GM12878 (cell line): ENCODE results near the gene UTS2R. TPM values are rescaled to one million over a fixed set of nuclear protein-coding genes. Genes with fewer than 3 reads are reported as not detected.

Source experiments
- ATAC-seq: fragments of 200-7000 bp; cut with Tn5 transposase; 3 replicates; pipeline ENCODE4 v1.9.1; 2020; ENCODE audit warnings: mild to moderate bottlenecking, moderate library complexity
- BruUV-seq: library from RNA; stranded (reverse); fragments of 400-500 nt; replicated peaks from 2 replicates; lab custom pipeline; 2021; lab: Mats Ljungman, UMichigan
- CTCF ChIA-PET: fragments of 300-600 bp; sonication (Branson Sonifier 250); formaldehyde crosslinking; extraction: SDS; loops from one replicate; lab custom pipeline; 2021; ENCODE audit warnings: inconsistent platforms; lab: Yijun Ruan, JAX
- POLR2A ChIA-PET: fragments of 350-600 bp; formaldehyde crosslinking; extraction: SDS; loops from one replicate; lab custom pipeline; 2021; ENCODE audit warnings: inconsistent platforms; lab: Charles Lee
- RAD21 ChIA-PET: fragments of 300-600 bp; sonication (Branson Sonifier 250); formaldehyde crosslinking; loops from one replicate; lab custom pipeline; 2023; ENCODE audit warnings: antibody characterized with exemption; ENCODE audit not compliant: unreplicated experiment; lab: Charles Lee
- SMC1A ChIA-PET: fragments of 300-600 bp; sonication (Branson Sonifier 250); formaldehyde crosslinking; loops from one replicate; lab custom pipeline; 2023; ENCODE audit not compliant: unreplicated experiment, uncharacterized antibody; lab: Charles Lee
- DNase-seq: peaks from one replicate; pipeline ENCODE4 v3.0.0-alpha.2; 2011; ENCODE audit warnings: low read depth, low spot score
- FAIRE-seq: peaks from 3 replicates; lab custom pipeline; 2011; peaks lifted over from hg19 to GRCh38; lab: Jason Lieb, UNC
- H2AFZ ChIP-seq: 2 replicates; pipeline ENCODE4 v1.6.0; 2011; ENCODE audit warnings: low read depth, low read length, control low read depth; ENCODE audit not compliant: control insufficient read depth
- H3K27ac ChIP-seq: 2 replicates; pipeline ENCODE4 v1.5.1; 2011; ENCODE audit warnings: control low read depth; ENCODE audit not compliant: control insufficient read depth, insufficient read depth
- H3K27me3 ChIP-seq, 2 experiments: replicated peaks in 1 of 2; 2 replicates each; pipeline versions ENCODE4 v1.6.0 to v1.6.1; 2011; ENCODE audit warnings: low read length in 1 of 2; ENCODE audit not compliant: control insufficient read depth in 2 of 2, insufficient read depth in 2 of 2
- H3K36me3 ChIP-seq, 2 experiments: 2 replicates each; pipeline ENCODE4 v1.5.1; 2011; ENCODE audit warnings: low read length in 1 of 2; ENCODE audit not compliant: control insufficient read depth in 2 of 2, insufficient read depth in 2 of 2
- H3K4me1 ChIP-seq: 2 replicates; pipeline ENCODE4 v1.6.1; 2011; ENCODE audit warnings: mild to moderate bottlenecking, low read length, moderate library complexity, mixed read lengths; ENCODE audit not compliant: control insufficient read depth, insufficient read depth
- H3K4me2 ChIP-seq: 2 replicates; pipeline ENCODE4 v1.6.0; 2011; ENCODE audit warnings: control low read depth; ENCODE audit not compliant: control insufficient read depth, insufficient read depth
- H3K4me3 ChIP-seq: fragments of 200-600 bp; sonication (generic); 2 replicates; pipeline ENCODE4 v1.5.1; 2016
- H3K79me2 ChIP-seq: 2 replicates; pipeline ENCODE4 v1.6.0; 2011; ENCODE audit warnings: low read length; ENCODE audit not compliant: control insufficient read depth, insufficient read depth
- H3K9ac ChIP-seq: 2 replicates; pipeline ENCODE4 v1.8.0; 2011; ENCODE audit warnings: low read length, control low read depth, mixed read lengths; ENCODE audit not compliant: control insufficient read depth, insufficient read depth
- H3K9me3 ChIP-seq: replicated peaks from 3 replicates; pipeline ENCODE4 v1.5.1; 2011; ENCODE audit warnings: mild to moderate bottlenecking, low read length; ENCODE audit not compliant: control insufficient read depth, insufficient read depth
- H4K20me1 ChIP-seq: 2 replicates; pipeline ENCODE4 v1.6.0; 2011; ENCODE audit not compliant: control insufficient read depth, insufficient read depth
- BCL11A ChIP-seq: IDR thresholded peaks from 2 replicates; pipeline ENCODE4 v1.6.1; 2011; ENCODE audit warnings: low read depth, low read length
- CHD1 ChIP-seq: IDR thresholded peaks from 2 replicates; pipeline ENCODE4 v1.6.1; 2012; ENCODE audit warnings: low read depth, low read length, improper control_type of control experiment
- CHD2 ChIP-seq: IDR thresholded peaks from 2 replicates; pipeline ENCODE4 v1.6.1; 2011; ENCODE audit warnings: low read depth, low read length, improper control_type of control experiment, borderline replicate concordance
- HDAC2 ChIP-seq: fragments of 200-600 bp; sonication (generic); IDR thresholded peaks from 2 replicates; pipeline ENCODE4 v1.6.1; 2017
- MEF2B ChIP-seq: fragments of 450-650 bp; IDR thresholded peaks from 2 replicates; pipeline ENCODE4 v1.6.1; 2018; ENCODE audit warnings: mild to moderate bottlenecking, moderate library complexity; ENCODE audit not compliant: partially characterized antibody, poor library complexity, severe bottlenecking
- MLLT1 ChIP-seq: fragments of 450-650 bp; IDR thresholded peaks from 2 replicates; pipeline ENCODE4 v1.6.1; 2016; ENCODE audit warnings: mild to moderate bottlenecking
- NFXL1 ChIP-seq: fragments of 450-650 bp; IDR thresholded peaks from 2 replicates; pipeline ENCODE4 v1.6.1; 2017; ENCODE audit warnings: antibody characterized with exemption, mild to moderate bottlenecking, borderline replicate concordance
- NFYB ChIP-seq: IDR thresholded peaks from 2 replicates; pipeline ENCODE4 v1.6.1; 2011; ENCODE audit warnings: low read depth, mild to moderate bottlenecking, low read length, improper control_type of control experiment, moderate library complexity; ENCODE audit not compliant: insufficient read depth
- RB1 ChIP-seq: fragments of 450-650 bp; formaldehyde crosslinking; IDR thresholded peaks from 2 replicates; pipeline ENCODE4 v1.6.1; 2017; ENCODE audit warnings: mild to moderate bottlenecking, borderline replicate concordance
- RELA ChIP-seq: fragments of 450-650 bp; IDR thresholded peaks from 2 replicates; pipeline ENCODE4 v1.8.0; 2014; ENCODE audit warnings: borderline replicate concordance; ENCODE audit not compliant: partially characterized antibody
- SP1 ChIP-seq: IDR thresholded peaks from one replicate; pipeline ENCODE4 v1.6.1; 2011; ENCODE audit warnings: low read depth, low read length
- TAF1 ChIP-seq: IDR thresholded peaks from 2 replicates; pipeline ENCODE4 v1.6.1; 2011; ENCODE audit warnings: mild to moderate bottlenecking, low read depth, low read length, borderline replicate concordance
- TARDBP ChIP-seq: IDR thresholded peaks from 2 replicates; pipeline ENCODE4 v1.6.1; 2016; ENCODE audit warnings: borderline replicate concordance
- TCF12 ChIP-seq: IDR thresholded peaks from 2 replicates; pipeline ENCODE4 v1.6.1; 2011; ENCODE audit warnings: low read depth, mild to moderate bottlenecking, low read length
- WGBS: methylation state at CpG from one replicate; pipeline ENCODE4 v1.1.6; 2016; ENCODE audit warnings: low lambda C conversion rate; ENCODE audit not compliant: insufficient replicate concordance, insufficient coverage; ENCODE audit errors: missing lambda C conversion rate; 5-methylcytosine and 5-hydroxymethylcytosine counted together
- in situ Hi-C: fragments of 300-500 bp; cut with MboI; formaldehyde crosslinking; loops from 9 replicates; pipeline ENCODE4 v1.14.3; 2018; ENCODE audit warnings: mixed read lengths
- intact Hi-C: fragments of 100-400 bp; cut with micrococcal nuclease; formaldehyde crosslinking; loops from one replicate; pipeline ENCODE4 v1.14.2; 2022; ENCODE audit not compliant: unreplicated experiment
- polyA plus RNA-seq, 11 experiments: library from polyadenylated mRNA; depleted of rRNA in 4 of 11; unstranded in 6 of 11; stranded (reverse) in 5 of 11; fragments of >200 nt; fragmentation: Nextera tagmentation in 4 of 11; fragmentation: Illumina TruSeq in 1 of 11; extraction: Ambion mirVana in 4 of 11; extraction: Trizol in 1 of 11; gene quantifications; 1 replicate in 1 of 11; 2 replicates in 10 of 11; pipeline versions ENCODE4 v1.2.1 to v1.2.3, GENCODE V29; 2011 to 2016; ENCODE audit warnings: inconsistent platforms in 2 of 11, missing spikeins in 2 of 11, low read depth in 1 of 11
- total RNA-seq, 4 experiments: library from RNA; depleted of rRNA in 3 of 4; stranded (reverse); fragments of >200 nt in 3 of 4; fragmentation: Illumina TruSeq in 1 of 4; extraction: Trizol in 1 of 4; gene quantifications; 2 replicates each; pipeline versions ENCODE4 v1.2.1 to v1.2.3, GENCODE V29; 2013 to 2021
- TF ChIP-seq, protein P1 (sequence below): fragments of 450-650 bp; IDR thresholded peaks from 2 replicates; pipeline ENCODE4 v1.6.1; 2018; ENCODE audit warnings: borderline replicate concordance, mild to moderate bottlenecking; ENCODE audit not compliant: partially characterized antibody
- TF ChIP-seq, protein P2 (sequence below): fragments of 450-650 bp; IDR thresholded peaks from 2 replicates; pipeline ENCODE4 v1.6.1; 2017; ENCODE audit warnings: low read depth, mild to moderate bottlenecking, moderate library complexity
- TF ChIP-seq, protein P3 (sequence below): IDR thresholded peaks from 2 replicates; pipeline ENCODE4 v1.6.1; 2012; ENCODE audit warnings: low read depth, low read length, improper control_type of control experiment

Gene UTS2R
- total and polyA plus RNA-seq, 10 of the 15 experiments (the other 5 are each of a cell fraction or from before 2014, with no cell fraction given) = 0.04 to 0.36 (median 0.11) TPM; not detected in 6

DNA sequence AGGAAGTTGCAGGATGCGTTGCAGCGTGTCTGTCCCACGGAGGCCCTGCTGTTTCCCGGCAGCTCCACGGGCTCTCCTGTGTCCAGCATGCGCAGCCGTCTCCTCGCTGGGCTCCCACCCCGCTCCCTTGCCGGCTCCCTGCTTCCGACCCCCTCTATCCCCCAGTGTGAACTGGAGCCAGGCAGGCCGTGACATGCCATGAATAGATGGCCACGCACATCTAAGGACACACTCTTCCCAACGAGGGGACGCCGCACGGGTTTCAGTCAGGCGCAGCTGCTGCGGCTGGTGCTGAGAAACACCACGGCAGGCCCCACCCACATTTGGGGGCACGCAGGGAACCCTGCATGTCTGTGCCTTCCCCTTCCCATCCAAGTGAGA, 37.4 kb downstream of the UTS2R start:
- in situ Hi-C loops = loop anchor here (5.0 kb wide), 1 partner anchor 57 kb away; no protein-coding TSS in a partner anchor
- H3K9me3 ChIP-seq = no peaks in the 10 kb centered on the region
- no peaks in the 10 kb centered on the region for H4K20me1 ChIP-seq
- BruUV-seq = no TSS peak
- ChIA-PET POLR2A (no interaction called here), RAD21 (no interaction called here), SMC1A (no interaction called here), CTCF (interaction anchor here (0.8 to 2.3 kb wide), 2 partner anchors 59 to 128 kb away, joined by 3 to 15 read pairs; no protein-coding TSS in a partner anchor)
- peaks cover 0 to 6% of the 10 kb centered on the region in 2 experiments; a peak in 2 of 4 replicates for H3K36me3 ChIP-seq
- no peak overlapping the region for H3K9ac ChIP-seq
- no peaks in the 10 kb centered on the region for H3K27me3 ChIP-seq
- no peak overlapping the region for H3K4me2 ChIP-seq
- ATAC-seq (no peak), DNase-seq (no peak), FAIRE-seq (no peak)
- no peak overlapping the region for H3K4me3 ChIP-seq
- TF ChIP-seq, protein P1, sequence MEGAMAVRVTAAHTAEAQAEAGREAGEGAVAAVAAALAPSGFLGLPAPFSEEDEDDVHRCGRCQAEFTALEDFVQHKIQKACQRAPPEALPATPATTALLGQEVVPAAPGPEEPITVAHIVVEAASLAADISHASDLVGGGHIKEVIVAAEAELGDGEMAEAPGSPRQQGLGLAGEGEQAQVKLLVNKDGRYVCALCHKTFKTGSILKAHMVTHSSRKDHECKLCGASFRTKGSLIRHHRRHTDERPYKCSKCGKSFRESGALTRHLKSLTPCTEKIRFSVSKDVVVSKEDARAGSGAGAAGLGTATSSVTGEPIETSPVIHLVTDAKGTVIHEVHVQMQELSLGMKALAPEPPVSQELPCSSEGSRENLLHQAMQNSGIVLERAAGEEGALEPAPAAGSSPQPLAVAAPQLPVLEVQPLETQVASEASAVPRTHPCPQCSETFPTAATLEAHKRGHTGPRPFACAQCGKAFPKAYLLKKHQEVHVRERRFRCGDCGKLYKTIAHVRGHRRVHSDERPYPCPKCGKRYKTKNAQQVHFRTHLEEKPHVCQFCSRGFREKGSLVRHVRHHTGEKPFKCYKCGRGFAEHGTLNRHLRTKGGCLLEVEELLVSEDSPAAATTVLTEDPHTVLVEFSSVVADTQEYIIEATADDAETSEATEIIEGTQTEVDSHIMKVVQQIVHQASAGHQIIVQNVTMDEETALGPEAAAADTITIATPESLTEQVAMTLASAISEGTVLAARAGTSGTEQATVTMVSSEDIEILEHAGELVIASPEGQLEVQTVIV = no peak
- TF ChIP-seq MLLT1 (no peak), CHD1 (no peak), NFYB (no peak), HDAC2 (no peak), TARDBP (no peak), TCF12 (no peak), NFXL1 (no peak), RB1 (no peak), CHD2 (no peak), BCL11A (no peak), SP1 (no peak), TAF1 (no peak), RELA (no peak), MEF2B (no peak)
- TF ChIP-seq, protein P2, sequence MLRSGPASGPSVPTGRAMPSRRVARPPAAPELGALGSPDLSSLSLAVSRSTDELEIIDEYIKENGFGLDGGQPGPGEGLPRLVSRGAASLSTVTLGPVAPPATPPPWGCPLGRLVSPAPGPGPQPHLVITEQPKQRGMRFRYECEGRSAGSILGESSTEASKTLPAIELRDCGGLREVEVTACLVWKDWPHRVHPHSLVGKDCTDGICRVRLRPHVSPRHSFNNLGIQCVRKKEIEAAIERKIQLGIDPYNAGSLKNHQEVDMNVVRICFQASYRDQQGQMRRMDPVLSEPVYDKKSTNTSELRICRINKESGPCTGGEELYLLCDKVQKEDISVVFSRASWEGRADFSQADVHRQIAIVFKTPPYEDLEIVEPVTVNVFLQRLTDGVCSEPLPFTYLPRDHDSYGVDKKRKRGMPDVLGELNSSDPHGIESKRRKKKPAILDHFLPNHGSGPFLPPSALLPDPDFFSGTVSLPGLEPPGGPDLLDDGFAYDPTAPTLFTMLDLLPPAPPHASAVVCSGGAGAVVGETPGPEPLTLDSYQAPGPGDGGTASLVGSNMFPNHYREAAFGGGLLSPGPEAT = no peak
- TF ChIP-seq, protein P3, sequence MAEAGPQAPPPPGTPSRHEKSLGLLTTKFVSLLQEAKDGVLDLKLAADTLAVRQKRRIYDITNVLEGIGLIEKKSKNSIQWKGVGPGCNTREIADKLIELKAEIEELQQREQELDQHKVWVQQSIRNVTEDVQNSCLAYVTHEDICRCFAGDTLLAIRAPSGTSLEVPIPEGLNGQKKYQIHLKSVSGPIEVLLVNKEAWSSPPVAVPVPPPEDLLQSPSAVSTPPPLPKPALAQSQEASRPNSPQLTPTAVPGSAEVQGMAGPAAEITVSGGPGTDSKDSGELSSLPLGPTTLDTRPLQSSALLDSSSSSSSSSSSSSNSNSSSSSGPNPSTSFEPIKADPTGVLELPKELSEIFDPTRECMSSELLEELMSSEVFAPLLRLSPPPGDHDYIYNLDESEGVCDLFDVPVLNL = no peak
- no peak overlapping the region for H3K27ac ChIP-seq
- H2AFZ ChIP-seq = no peak overlapping the region
- 92% methylated on average over 21 of the region's 21 CpGs for WGBS
- H3K4me1 ChIP-seq = no peaks in the 10 kb centered on the region
- intact Hi-C loops = no loop called here
- no peaks in the 10 kb centered on the region for H3K79me2 ChIP-seq
